Activated CD8-positive, alpha-beta T cell treated with anti-CD3 and anti-CD28 coated beads, Interleukin-2, amount 10 ng/mL, durations not matched to agents 7 days and 5 days (primary cell): ENCODE results near the gene SEPTIN5. TPM values are rescaled to one million over a fixed set of nuclear protein-coding genes. Genes with fewer than 3 reads are reported as not detected.

Source experiments
- ATAC-seq: fragments of 150-1000 bp; cut with Tn5 transposase; one replicate; pipeline ENCODE4 v1.10.0; 2021; ENCODE audit warnings: moderate library complexity
- CTCF ChIA-PET: fragments of 350-600 bp; sonication (Branson Sonifier 250); formaldehyde crosslinking; loops from one replicate; lab custom pipeline; 2021; ENCODE audit warnings: antibody characterized with exemption; lab: Charles Lee
- POLR2A ChIA-PET: fragments of 350-600 bp; sonication (Branson Sonifier 250); formaldehyde crosslinking; loops from one replicate; lab custom pipeline; 2021; ENCODE audit warnings: antibody characterized with exemption; lab: Charles Lee
- DNase-seq: peaks from one replicate; pipeline ENCODE4 v3.0.0-alpha.2; 2020
- H3K27ac Mint-ChIP-seq: one replicate; pipeline ENCODE4 v1.8.0; 2021; ENCODE audit warnings: mild to moderate bottlenecking, mixed read lengths
- H3K27me3 Mint-ChIP-seq: one replicate; pipeline ENCODE4 v1.8.0; 2021; ENCODE audit warnings: low read depth, mixed read lengths
- H3K36me3 Mint-ChIP-seq: one replicate; pipeline ENCODE4 v1.8.0; 2021; ENCODE audit warnings: low read depth, mixed read lengths
- H3K4me1 Mint-ChIP-seq: one replicate; pipeline ENCODE4 v1.8.0; 2021; ENCODE audit warnings: low read depth, mixed read lengths
- H3K4me3 Mint-ChIP-seq: one replicate; pipeline ENCODE4 v1.8.0; 2021; ENCODE audit warnings: mild to moderate bottlenecking, mixed read lengths
- H3K9me3 Mint-ChIP-seq: one replicate; pipeline ENCODE4 v1.8.0; 2022; ENCODE audit warnings: mixed read lengths; ENCODE audit not compliant: insufficient read depth
- total RNA-seq, 2 experiments: library from RNA; stranded (reverse); gene quantifications; one replicate each; pipeline ENCODE4 v1.2.3, GENCODE V29; 2021

The SEPTIN5 gene
- total RNA-seq, 2 experiments from 2014 or later: 0.53 TPM; not detected in 1

DNA sequence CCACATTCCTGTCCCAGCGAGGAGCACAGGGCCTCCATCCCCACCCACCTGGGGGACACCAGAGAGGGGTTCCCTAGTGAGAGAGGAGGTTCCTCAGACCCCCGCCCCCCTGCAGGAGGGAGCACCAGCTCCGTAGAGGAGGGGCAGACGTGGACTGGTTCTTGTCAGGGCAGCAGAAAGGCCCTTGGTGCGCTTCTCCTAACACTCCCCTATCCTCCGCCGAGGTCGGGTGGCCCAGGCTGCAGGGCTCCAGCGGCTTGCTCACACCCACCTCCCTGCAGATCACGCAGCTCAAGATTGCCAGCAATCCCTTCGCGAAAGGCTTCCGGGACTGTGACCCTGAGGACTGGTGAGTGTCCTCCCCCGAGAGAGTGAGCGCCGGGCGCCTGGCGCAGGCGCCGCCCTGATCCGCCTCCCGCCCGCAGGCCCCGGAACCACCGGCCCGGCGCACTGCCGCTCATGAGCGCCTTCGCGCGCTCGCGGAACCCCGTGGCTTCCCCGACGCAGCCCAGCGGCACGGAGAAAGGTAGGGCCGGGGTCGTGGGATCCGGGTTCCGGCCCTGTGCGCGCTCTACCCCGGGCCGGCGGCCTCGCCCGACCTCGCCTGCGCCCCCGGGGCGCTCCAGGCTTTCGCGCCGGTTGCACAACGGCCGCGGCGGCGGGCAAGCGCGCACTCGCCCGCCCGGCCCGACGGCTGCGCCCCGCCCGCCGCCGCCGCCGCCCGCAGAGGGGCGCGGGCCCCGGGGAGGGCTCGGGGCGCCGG lies 51.4 kb downstream of the SEPTIN5 start:
- CTCF ChIA-PET: interaction anchor here (1.0 to 1.3 kb wide), 4 partner anchors 8 to 145 kb away, joined by 3 to 5 read pairs (median 4); no protein-coding TSS in a partner anchor
- peak overlapping the region; percentile 70 for H3K4me3 Mint-ChIP-seq
- ATAC-seq (peak; percentile 32), DNase-seq (peak; percentile 49)
- POLR2A ChIA-PET: interaction anchor here (0.6 kb wide), 1 partner anchor 175 kb away, joined by 3 read pairs; no protein-coding TSS in a partner anchor
- H3K9me3 Mint-ChIP-seq: no peaks in the 10 kb centered on the region
- H3K36me3 Mint-ChIP-seq: no peaks in the 10 kb centered on the region
- H3K4me1 Mint-ChIP-seq: peaks cover 20% of the 10 kb centered on the region
- H3K27ac Mint-ChIP-seq: peak overlapping the region; percentile 61
- H3K27me3 Mint-ChIP-seq: peaks cover 60% of the 10 kb centered on the region

DNA sequence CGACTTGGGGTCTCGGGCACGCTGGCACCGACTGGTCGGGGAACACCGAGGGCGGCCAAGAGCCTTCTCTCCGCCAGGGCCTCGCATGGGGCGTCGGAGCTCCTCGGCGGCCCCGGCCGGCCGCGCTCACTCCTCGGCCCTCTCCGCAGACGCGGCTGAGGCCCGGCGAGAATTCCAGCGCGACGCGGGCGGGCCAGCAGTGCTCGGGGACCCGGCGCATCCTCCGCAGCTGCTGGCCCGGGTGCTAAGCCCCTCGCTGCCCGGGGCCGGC lies 51.9 kb downstream of the SEPTIN5 start:
- no peaks in the 10 kb centered on the region for H3K9me3 Mint-ChIP-seq
- peaks cover 20% of the 10 kb centered on the region for H3K4me1 Mint-ChIP-seq
- ATAC-seq: no peak
- H3K27me3 Mint-ChIP-seq: peaks cover 62% of the 10 kb centered on the region
- CTCF ChIA-PET: interaction anchor here (1.2 to 1.3 kb wide), 3 partner anchors 9 to 144 kb away, joined by 3 to 5 read pairs (median 4); no protein-coding TSS in a partner anchor
- no peak overlapping the region for H3K27ac Mint-ChIP-seq
- POLR2A ChIA-PET: interaction anchor here (0.6 kb wide), 1 partner anchor 175 kb away, joined by 3 read pairs; no protein-coding TSS in a partner anchor
- no peak for DNase-seq
- no peaks in the 10 kb centered on the region for H3K36me3 Mint-ChIP-seq
- no peak overlapping the region for H3K4me3 Mint-ChIP-seq

DNA sequence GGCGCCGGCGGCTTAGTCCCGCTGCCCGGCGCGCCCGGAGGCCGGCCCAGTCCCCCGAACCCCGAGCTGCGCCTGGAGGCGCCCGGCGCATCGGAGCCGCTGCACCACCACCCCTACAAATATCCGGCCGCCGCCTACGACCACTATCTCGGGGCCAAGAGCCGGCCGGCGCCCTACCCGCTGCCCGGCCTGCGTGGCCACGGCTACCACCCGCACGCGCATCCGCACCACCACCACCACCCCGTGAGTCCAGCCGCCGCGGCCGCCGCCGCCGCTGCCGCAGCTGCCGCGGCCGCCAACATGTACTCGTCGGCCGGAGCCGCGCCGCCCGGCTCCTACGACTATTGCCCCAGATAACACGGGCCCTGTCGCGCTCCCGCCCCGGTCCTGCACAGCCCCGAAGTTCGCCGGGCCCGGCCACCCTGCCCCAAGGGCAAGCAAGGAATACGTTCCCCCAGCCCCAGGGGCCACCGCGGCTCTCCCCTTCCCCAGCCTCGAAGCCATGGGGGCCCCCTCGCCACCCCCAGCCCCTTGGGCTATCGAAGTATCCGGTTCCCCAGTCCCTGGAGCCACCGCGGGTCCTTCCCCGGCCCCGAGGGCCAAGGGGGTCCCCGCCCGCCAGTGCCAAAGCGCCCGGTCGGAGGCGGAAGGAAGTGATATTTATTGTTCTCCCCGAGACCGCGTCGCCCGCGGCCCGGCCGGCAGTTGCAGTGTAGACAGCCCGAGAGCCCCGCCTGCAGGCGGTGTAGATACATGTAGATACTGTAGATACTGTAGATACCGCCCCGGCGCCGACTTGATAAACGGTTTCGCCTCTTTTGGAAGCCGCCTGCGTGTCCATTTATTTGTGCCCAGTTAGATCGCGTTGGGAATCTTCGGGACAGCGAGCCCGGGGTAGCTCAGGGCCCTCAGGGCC lies 52.5 kb downstream of the SEPTIN5 start:
- peaks cover 20% of the 10 kb centered on the region for H3K4me1 Mint-ChIP-seq
- H3K9me3 Mint-ChIP-seq: no peaks in the 10 kb centered on the region
- DNase-seq: peak; percentile 83
- H3K27ac Mint-ChIP-seq: no peak overlapping the region
- peak overlapping the region; percentile 63 for H3K4me3 Mint-ChIP-seq
- no peaks in the 10 kb centered on the region for H3K36me3 Mint-ChIP-seq
- ChIA-PET CTCF (interaction anchor here (1.3 kb wide), 2 partner anchors 9 to 37 kb away, joined by 4 to 5 read pairs; no protein-coding TSS in a partner anchor), POLR2A (interaction anchor here (0.6 kb wide), 1 partner anchor 852 kb away, joined by 3 read pairs; no protein-coding TSS in a partner anchor)
- peaks cover 60% of the 10 kb centered on the region for H3K27me3 Mint-ChIP-seq
- peak; percentile 82 for ATAC-seq

DNA sequence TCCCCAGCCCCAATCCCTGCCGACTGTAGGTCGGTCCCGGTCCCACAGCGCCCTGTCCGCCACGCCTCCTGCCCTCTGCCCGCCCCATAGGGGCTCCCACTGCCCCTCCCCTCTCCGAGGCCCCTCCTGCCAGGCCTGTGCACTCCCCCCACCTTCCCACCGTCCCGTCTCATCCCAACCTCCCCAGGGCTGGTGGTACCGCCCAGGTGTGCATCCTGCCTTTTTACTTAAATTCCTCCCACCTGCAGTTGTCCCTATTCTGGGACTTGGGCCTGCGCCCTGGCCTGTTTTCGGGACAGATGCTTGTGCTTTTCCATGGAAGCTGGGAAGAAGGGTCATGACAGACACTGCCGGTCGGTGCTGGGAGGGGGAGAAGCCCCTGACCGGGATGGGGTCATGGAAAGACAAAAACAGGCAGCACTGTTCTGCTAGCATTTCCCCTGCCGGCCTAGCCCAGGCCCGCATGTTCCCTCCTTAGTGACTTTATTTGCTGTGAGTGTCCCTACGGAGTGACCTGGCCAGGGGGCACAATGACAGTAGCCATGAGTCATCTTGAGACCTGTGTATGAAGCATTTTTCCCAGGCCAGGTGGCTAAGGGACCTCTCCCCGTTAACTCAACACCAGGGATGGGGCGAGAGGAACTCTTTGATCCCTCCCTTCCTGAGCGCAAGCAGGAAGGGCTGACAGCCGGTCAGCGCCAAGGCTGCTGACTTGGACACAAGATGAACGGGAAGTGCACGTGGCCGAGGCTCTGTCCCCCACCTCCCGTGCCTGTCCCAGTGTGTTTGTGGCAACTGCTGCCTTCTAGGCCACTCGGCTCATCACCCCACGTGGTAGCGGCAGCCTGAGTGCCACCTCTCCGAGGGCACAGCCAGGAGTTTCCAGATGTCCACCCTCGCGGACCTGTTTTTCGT lies 53.4 kb downstream of the SEPTIN5 start:
- DNase-seq (no peak), ATAC-seq (peak; percentile 41)
- H3K27me3 Mint-ChIP-seq: peaks cover 53% of the 10 kb centered on the region
- H3K9me3 Mint-ChIP-seq: no peaks in the 10 kb centered on the region
- H3K4me3 Mint-ChIP-seq: peak overlapping the region; percentile 63
- peaks cover 20% of the 10 kb centered on the region for H3K4me1 Mint-ChIP-seq
- CTCF ChIA-PET: no interaction called here
- POLR2A ChIA-PET: interaction anchor here (0.6 kb wide), 1 partner anchor 853 kb away, joined by 3 read pairs; no protein-coding TSS in a partner anchor
- H3K36me3 Mint-ChIP-seq: no peaks in the 10 kb centered on the region
- H3K27ac Mint-ChIP-seq: no peak overlapping the region

DNA sequence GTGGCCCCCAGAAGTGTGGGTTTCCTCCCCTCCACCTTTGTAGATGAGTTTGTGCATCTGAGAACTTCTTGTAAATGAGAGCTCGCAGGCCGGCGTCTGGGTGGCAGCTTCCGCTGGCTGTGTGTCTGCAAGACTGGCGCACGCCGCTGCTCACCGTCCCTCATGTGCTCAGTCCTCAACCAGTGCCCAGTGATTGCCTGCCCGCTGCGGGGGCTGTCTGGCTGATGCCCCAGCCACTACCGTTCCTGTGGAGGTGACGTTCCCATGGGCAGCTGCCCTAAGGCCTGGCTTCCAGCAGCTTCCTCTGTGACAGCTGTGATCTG lies 55.1 kb downstream of the SEPTIN5 start:
- Mint-ChIP-seq H3K9me3 (no peaks in the 10 kb centered on the region), H3K27ac (no peak overlapping the region), H3K27me3 (peaks cover 40% of the 10 kb centered on the region), H3K4me1 (peaks cover 20% of the 10 kb centered on the region), H3K36me3 (no peaks in the 10 kb centered on the region), H3K4me3 (no peak overlapping the region)
- ATAC-seq (no peak), DNase-seq (no peak)
- POLR2A ChIA-PET: no interaction called here
- CTCF ChIA-PET: interaction anchor here (1.5 kb wide), 1 partner anchor 39 kb away, joined by 6 read pairs; no protein-coding TSS in a partner anchor

DNA sequence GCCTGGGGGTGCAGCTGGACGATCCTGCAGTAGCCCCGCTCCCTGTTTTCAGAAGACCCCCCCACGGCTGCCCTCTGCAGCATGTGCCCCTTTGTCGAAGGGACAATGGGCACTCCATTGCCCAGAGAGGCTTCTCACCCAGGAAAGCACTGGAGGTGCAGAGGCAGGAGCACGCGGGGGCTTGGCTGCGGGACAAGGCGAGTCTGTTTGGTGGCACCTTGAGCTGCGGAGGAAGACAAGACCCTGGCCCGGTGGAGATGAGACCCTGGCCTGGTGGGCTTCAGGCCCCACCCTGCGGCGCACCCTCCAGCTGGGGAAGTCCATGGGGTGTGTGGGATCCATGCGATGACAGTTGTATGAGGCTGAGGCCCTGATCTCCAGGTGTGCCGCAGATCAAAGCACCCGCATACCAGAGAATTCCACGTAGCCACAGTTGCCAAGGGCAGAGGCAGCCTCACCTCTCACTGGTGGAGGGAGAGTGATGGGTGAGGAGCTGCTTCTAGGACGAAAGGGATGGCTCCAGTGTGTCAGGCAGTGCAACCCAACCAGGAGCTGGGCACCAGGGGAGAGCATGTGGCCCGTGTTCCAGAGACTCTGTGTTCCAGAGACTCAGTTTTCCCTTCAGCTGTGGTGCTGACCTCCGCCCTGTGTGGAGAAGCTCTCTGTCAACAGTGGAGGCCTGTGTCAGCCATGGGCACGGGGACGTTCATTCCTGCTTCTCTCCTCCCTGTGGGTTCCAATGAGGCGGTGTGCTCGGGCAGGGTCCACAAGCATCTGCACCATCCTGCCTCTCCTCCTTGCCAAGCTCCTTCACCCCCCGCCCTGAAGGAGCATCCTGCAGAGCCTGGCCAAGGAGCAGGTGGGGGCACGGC lies 56.3 kb downstream of the SEPTIN5 start:
- Mint-ChIP-seq H3K36me3 (no peaks in the 10 kb centered on the region), H3K4me3 (no peak overlapping the region), H3K27me3 (peaks cover 35% of the 10 kb centered on the region), H3K9me3 (no peaks in the 10 kb centered on the region), H3K27ac (no peak overlapping the region), H3K4me1 (peaks cover 12% of the 10 kb centered on the region)
- POLR2A ChIA-PET: interaction anchor here (0.6 kb wide), 1 partner anchor 15 kb away, joined by 3 read pairs; no protein-coding TSS in a partner anchor
- no peak for DNase-seq
- no peak for ATAC-seq
- CTCF ChIA-PET: interaction anchor here (1.1 kb wide), 1 partner anchor 40 kb away, joined by 4 read pairs; no protein-coding TSS in a partner anchor

DNA sequence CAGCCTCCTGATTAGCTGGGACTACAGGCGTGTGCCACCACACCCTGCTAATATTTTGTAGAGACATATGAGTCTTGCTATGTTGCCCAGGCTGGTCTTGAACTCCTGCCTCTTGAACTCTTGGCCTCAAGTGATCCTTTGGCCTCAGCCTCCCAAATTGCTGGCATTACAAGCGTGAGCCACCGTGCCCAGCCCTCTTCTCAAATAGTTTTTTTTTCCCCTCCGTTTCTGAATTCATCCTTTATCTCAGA lies 58.0 kb downstream of the SEPTIN5 start:
- H3K4me1 Mint-ChIP-seq: peaks cover 16% of the 10 kb centered on the region
- ATAC-seq (no peak), DNase-seq (no peak)
- H3K36me3 Mint-ChIP-seq: no peaks in the 10 kb centered on the region
- H3K27me3 Mint-ChIP-seq: peaks cover 32% of the 10 kb centered on the region
- no peak overlapping the region for H3K4me3 Mint-ChIP-seq
- POLR2A ChIA-PET: no interaction called here
- H3K9me3 Mint-ChIP-seq: no peaks in the 10 kb centered on the region
- H3K27ac Mint-ChIP-seq: no peak overlapping the region
- CTCF ChIA-PET: interaction anchor here (1.4 to 2.1 kb wide), 2 partner anchors 42 to 138 kb away, joined by 5 read pairs; no protein-coding TSS in a partner anchor

Other genes starting within 250 kb of the SEPTIN5 start
- gene UFD1, start 235.3 kb upstream of the SEPTIN5 start, total RNA-seq: 10 to 100 TPM; 94.3 to 97.2 TPM
- gene CDC45, start 234.6 kb upstream of the SEPTIN5 start, total RNA-seq: 10 to 100 TPM; 90.2 to 94.3 TPM
- gene CLDN5, start 190.1 kb upstream of the SEPTIN5 start, total RNA-seq: not detected
- not detected for gene GP1BB, start 9.0 kb downstream of the SEPTIN5 start, total RNA-seq
- 1 to 10 TPM; 1.2 to 1.5 TPM for gene TBX1, start 46.3 kb downstream of the SEPTIN5 start, total RNA-seq
- 10 to 100 TPM in 1 of 2 experiments, 1 to 10 TPM in 1; 9.7 to 10.3 TPM for gene GNB1L, start 140.4 kb downstream of the SEPTIN5 start, total RNA-seq
- gene RTL10, start 140.4 kb downstream of the SEPTIN5 start, total RNA-seq: 10 to 100 TPM; 16.1 to 17.0 TPM
- 10 to 100 TPM; 92.8 to 97.1 TPM for gene COMT, start 227.3 kb downstream of the SEPTIN5 start, total RNA-seq
- gene TXNRD2, start 227.3 kb downstream of the SEPTIN5 start, total RNA-seq: 10 to 100 TPM; 16.1 to 19.3 TPM